ENCODE data around the gene CDON. TPM values are rescaled to one million over a fixed set of nuclear protein-coding genes. Genes with fewer than 3 reads are reported as not detected.

CDON gene
- polyA plus RNA-seq, 2 of the 4 experiments (the other 2 are of a cell fraction), result 1.7 to 5.6 TPM

DNA sequence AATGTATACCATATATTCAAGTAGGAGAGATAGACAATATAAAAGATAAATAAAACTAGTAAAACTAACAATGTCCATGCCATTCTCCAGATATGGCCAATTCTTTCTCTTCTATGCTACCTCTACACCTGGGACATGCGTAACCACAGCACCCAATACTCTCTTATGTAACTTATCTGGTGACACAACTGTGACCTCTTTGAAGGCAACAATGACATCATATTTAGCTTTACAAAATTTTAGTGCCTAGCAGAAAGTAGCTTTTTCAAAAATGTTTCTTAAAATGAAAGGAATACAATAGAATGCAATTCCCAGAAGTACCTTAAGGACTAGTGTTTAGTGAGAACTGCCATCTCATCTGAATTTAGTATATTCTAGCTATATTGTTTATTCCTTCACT, 36.8 kb downstream of the CDON start:
- FAIRE-seq, result no peak
- no peaks in the 10 kb centered on the region for H3K9me3 ChIP-seq
- peaks cover 7% of the 10 kb centered on the region; the same call in 2 of the 3 replicates for H3K4me1 ChIP-seq
- no peak overlapping the region for H3K4me3 ChIP-seq
- POLR2A ChIA-PET, result no interaction called here
- ATAC-seq, result no peak
- H3K27ac ChIP-seq, result no peak overlapping the region
- CTCF ChIA-PET, result interaction anchor here (1.0 kb wide), 1 partner anchor 13 kb away, joined by 3 read pairs; no protein-coding TSS in a partner anchor
- WGBS (ENCODE audit: missing lambda C conversion rate), result 94% methylated on average over 1 of the region's 1 CpG
- TF ChIP-seq SMC3 (IDR thresholded peaks at IDR 0.05) (no peak), TP53 (CRISPR knock-in tag; IDR thresholded peaks at IDR 0.05) (no peak), CHD4 (IDR thresholded peaks at IDR 0.05; ENCODE audit: borderline replicate concordance) (no peak), ZNF302 (CRISPR knock-in tag; IDR thresholded peaks at IDR 0.05) (no peak), SREBF2 (IDR thresholded peaks at IDR 0.05) (no peak), CBX2 (IDR thresholded peaks at IDR 0.05; ENCODE audit: borderline replicate concordance, low read depth) (no peak), FOSB (CRISPR knock-in tag; IDR thresholded peaks at IDR 0.05) (no peak), RNF2 (IDR thresholded peaks at IDR 0.05; ENCODE audit: borderline replicate concordance, low read depth) (no peak), HOXB5 (CRISPR knock-in tag; IDR thresholded peaks at IDR 0.05) (no peak), TFCP2L1 (CRISPR knock-in tag; IDR thresholded peaks at IDR 0.05) (no peak)
- TF ChIP-seq, protein P1, sequence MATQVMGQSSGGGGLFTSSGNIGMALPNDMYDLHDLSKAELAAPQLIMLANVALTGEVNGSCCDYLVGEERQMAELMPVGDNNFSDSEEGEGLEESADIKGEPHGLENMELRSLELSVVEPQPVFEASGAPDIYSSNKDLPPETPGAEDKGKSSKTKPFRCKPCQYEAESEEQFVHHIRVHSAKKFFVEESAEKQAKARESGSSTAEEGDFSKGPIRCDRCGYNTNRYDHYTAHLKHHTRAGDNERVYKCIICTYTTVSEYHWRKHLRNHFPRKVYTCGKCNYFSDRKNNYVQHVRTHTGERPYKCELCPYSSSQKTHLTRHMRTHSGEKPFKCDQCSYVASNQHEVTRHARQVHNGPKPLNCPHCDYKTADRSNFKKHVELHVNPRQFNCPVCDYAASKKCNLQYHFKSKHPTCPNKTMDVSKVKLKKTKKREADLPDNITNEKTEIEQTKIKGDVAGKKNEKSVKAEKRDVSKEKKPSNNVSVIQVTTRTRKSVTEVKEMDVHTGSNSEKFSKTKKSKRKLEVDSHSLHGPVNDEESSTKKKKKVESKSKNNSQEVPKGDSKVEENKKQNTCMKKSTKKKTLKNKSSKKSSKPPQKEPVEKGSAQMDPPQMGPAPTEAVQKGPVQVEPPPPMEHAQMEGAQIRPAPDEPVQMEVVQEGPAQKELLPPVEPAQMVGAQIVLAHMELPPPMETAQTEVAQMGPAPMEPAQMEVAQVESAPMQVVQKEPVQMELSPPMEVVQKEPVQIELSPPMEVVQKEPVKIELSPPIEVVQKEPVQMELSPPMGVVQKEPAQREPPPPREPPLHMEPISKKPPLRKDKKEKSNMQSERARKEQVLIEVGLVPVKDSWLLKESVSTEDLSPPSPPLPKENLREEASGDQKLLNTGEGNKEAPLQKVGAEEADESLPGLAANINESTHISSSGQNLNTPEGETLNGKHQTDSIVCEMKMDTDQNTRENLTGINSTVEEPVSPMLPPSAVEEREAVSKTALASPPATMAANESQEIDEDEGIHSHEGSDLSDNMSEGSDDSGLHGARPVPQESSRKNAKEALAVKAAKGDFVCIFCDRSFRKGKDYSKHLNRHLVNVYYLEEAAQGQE (IDR thresholded peaks at IDR 0.05), result no peak
- TF ChIP-seq, protein P2, sequence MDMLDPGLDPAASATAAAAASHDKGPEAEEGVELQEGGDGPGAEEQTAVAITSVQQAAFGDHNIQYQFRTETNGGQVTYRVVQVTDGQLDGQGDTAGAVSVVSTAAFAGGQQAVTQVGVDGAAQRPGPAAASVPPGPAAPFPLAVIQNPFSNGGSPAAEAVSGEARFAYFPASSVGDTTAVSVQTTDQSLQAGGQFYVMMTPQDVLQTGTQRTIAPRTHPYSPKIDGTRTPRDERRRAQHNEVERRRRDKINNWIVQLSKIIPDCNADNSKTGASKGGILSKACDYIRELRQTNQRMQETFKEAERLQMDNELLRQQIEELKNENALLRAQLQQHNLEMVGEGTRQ (IDR thresholded peaks at IDR 0.05), result no peak
- no peak for DNase-seq (ENCODE audit: low read depth in 1 of 2, low spot score in 1 of 2)
- H3K4me2 ChIP-seq, result no peak overlapping the region

DNA sequence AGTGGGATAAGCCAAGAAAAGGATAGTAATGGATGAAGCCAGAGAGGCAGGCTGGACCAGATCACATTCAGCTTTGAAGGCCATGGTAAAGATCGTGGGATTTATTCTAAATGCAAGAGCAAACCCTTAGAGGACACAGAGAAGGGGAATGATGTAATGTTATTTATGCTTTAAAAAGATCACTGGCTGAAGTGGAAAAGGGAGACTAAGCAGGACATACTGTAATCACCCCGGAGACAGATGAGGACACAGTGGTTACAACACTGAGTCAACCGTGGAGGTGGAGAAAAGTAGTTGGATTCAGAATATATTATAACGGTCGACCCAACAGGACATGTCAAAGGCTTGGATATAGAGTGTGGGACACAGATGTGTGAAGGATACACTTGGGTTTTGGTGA, 38.5 kb downstream of the CDON start:
- ATAC-seq (no peak), DNase-seq (ENCODE audit: low read depth in 1 of 2, low spot score in 1 of 2) (no peak), FAIRE-seq (no peak)
- peaks cover 7% of the 10 kb centered on the region; the same call in 2 of the 3 replicates for H3K4me1 ChIP-seq
- WGBS (ENCODE audit: missing lambda C conversion rate), result 71% methylated on average over 5 of the region's 5 CpGs
- no peaks in the 10 kb centered on the region for H3K9me3 ChIP-seq
- TF ChIP-seq CEBPB (IDR thresholded peaks at IDR 0.05) (no peak), MYC (IDR thresholded peaks at IDR 0.05; ENCODE audit: borderline replicate concordance, low read length) (no peak), CHD2 (IDR thresholded peaks at IDR 0.05; ENCODE audit: low read length, partially characterized antibody) (no peak), POLR2A (IDR thresholded peaks at IDR 0.05; ENCODE audit: low read length) (no peak), PHF8 (IDR thresholded peaks at IDR 0.05; ENCODE audit: borderline replicate concordance, low read depth) (no peak), KDM5A (IDR thresholded peaks at IDR 0.05) (no peak), FOSB (CRISPR knock-in tag; IDR thresholded peaks at IDR 0.05) (no peak), RNF2 (IDR thresholded peaks at IDR 0.05; ENCODE audit: borderline replicate concordance, low read depth) (no peak), ZNF302 (CRISPR knock-in tag; IDR thresholded peaks at IDR 0.05) (no peak)
- TF ChIP-seq, protein P3, sequence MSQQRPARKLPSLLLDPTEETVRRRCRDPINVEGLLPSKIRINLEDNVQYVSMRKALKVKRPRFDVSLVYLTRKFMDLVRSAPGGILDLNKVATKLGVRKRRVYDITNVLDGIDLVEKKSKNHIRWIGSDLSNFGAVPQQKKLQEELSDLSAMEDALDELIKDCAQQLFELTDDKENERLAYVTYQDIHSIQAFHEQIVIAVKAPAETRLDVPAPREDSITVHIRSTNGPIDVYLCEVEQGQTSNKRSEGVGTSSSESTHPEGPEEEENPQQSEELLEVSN (IDR thresholded peaks at IDR 0.05; ENCODE audit: borderline replicate concordance, low read depth), result no peak
- TF ChIP-seq, protein P4, sequence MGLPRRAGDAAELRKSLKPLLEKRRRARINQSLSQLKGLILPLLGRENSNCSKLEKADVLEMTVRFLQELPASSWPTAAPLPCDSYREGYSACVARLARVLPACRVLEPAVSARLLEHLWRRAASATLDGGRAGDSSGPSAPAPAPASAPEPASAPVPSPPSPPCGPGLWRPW (IDR thresholded peaks at IDR 0.05), result no peak
- TF ChIP-seq, protein P5, sequence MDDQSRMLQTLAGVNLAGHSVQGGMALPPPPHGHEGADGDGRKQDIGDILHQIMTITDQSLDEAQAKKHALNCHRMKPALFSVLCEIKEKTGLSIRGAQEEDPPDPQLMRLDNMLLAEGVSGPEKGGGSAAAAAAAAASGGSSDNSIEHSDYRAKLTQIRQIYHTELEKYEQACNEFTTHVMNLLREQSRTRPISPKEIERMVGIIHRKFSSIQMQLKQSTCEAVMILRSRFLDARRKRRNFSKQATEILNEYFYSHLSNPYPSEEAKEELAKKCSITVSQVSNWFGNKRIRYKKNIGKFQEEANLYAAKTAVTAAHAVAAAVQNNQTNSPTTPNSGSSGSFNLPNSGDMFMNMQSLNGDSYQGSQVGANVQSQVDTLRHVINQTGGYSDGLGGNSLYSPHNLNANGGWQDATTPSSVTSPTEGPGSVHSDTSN (IDR thresholded peaks at IDR 0.05), result no peak
- no peak overlapping the region for H3K4me3 ChIP-seq
- no peak overlapping the region for H3K4me2 ChIP-seq
- ChIA-PET CTCF (interaction anchor here (0.9 kb wide), 1 partner anchor 70 kb away, joined by 3 read pairs; no protein-coding TSS in a partner anchor), POLR2A (no interaction called here)
- H3K27ac ChIP-seq, result no peak overlapping the region
